ENCODE data around the gene CEP72. TPM values are rescaled to one million over a fixed set of nuclear protein-coding genes. Genes with fewer than 3 reads are reported as not detected.

CEP72 gene
- total and polyA plus RNA-seq, 2 of the 13 experiments (the other 11 are each of a cell fraction or from before 2014, with no cell fraction given) = 3.4 to 9.4 TPM

DNA sequence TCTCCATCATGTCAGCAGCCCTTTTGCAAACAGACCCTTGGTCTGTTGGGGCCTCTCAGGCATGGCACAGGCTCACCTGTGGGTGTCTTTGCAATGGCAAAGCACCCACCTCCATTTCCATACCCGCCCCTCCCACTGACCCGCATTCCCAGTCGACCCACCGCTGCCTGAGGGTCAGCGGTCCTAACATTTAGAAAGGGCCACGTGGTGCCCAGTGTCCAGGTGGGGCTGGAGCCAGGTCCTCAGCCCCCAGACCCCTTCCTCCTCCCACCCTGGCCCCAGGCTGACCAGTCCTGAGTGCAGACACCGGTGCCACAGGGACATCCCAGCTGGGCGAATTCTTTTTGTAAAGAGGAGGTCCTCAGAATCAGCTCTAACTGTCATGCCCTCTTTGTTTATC is 43.3 kb upstream of the CEP72 start:
- ATAC-seq = no peak
- no peak overlapping the region for H3K9ac ChIP-seq (ENCODE audit: insufficient read depth, low read depth, low read length)
- H3K27me3 ChIP-seq (ENCODE audit: control insufficient read depth in 1 of 2, insufficient read depth in 2 of 2, low read length in 2 of 2) = peaks cover 10 to 71% of the 10 kb centered on the region in 2 experiments
- FAIRE-seq = no peak
- no peaks in the 10 kb centered on the region for H3K4me1 ChIP-seq (ENCODE audit: insufficient read depth, low read length)
- no peaks in the 10 kb centered on the region for H3K79me2 ChIP-seq (ENCODE audit: insufficient read depth, low read length)
- BruUV-seq (replicated peaks) = no TSS peak
- no peak overlapping the region for H3K4me2 ChIP-seq (ENCODE audit: low read depth, low read length)
- no peaks in the 10 kb centered on the region for H4K20me1 ChIP-seq (ENCODE audit: insufficient read depth, low read length)
- DNase-seq (ENCODE audit: low spot score) = no peak
- ChIA-PET CTCF (ENCODE audit: low intra/inter-chr PET ratio, low total read pairs) (no interaction called here), POLR2A (no interaction called here)
- intact Hi-C loops (cut with micrococcal nuclease; ENCODE audit: unreplicated experiment) (no loop called here), in situ Hi-C loops (cut with HindIII; ENCODE audit: extremely low pct_ligation_motif_present, low pct_unique_long_range_greater_than_20kb) (no loop called here)
- no peak overlapping the region for H3K27ac ChIP-seq (ENCODE audit: extremely low read length, insufficient read depth, low read length)
- no peak overlapping the region for H3K4me3 ChIP-seq (replicated peaks in 1 of 3; ENCODE audit: insufficient read depth in 1 of 3, low read depth in 2 of 3, low read length in 3 of 3)
- WGBS (ENCODE audit: low lambda C conversion rate) = 43% methylated on average over 6 of the region's 8 CpGs
- no peak overlapping the region for H2AFZ ChIP-seq (ENCODE audit: low read length)
- H3K9me3 ChIP-seq (ENCODE audit: low read length) = no peaks in the 10 kb centered on the region
- TF ChIP-seq ZBTB3 (CRISPR knock-in tag; IDR thresholded peaks at IDR 0.05; ENCODE audit: borderline replicate concordance, low read depth) (no peak), PTBP1 (IDR thresholded peaks at IDR 0.05; ENCODE audit: low read depth, low read length, poor library complexity, severe bottlenecking) (no peak), ZNF614 (CRISPR knock-in tag; IDR thresholded peaks at IDR 0.05; ENCODE audit: borderline replicate concordance) (no peak), YEATS4 (CRISPR knock-in tag; IDR thresholded peaks at IDR 0.05; ENCODE audit: borderline replicate concordance) (no peak), MATR3 (CRISPR knock-in tag; IDR thresholded peaks at IDR 0.05) (no peak), RBAK (CRISPR knock-in tag; IDR thresholded peaks at IDR 0.05) (no peak), TBP (CRISPR knock-in tag; IDR thresholded peaks at IDR 0.05) (no peak), HINFP (CRISPR knock-in tag; IDR thresholded peaks at IDR 0.05; ENCODE audit: low read depth) (no peak), SRSF9 (IDR thresholded peaks at IDR 0.05; ENCODE audit: borderline replicate concordance, insufficient read depth, low read depth, low read length, poor library complexity, severe bottlenecking) (no peak), SETDB1 (CRISPR knock-in tag; IDR thresholded peaks at IDR 0.05; ENCODE audit: borderline replicate concordance) (no peak), ELF1 (CRISPR knock-in tag; IDR thresholded peaks at IDR 0.05) (no peak), SNAPC5 (CRISPR knock-in tag; IDR thresholded peaks at IDR 0.05; ENCODE audit: borderline replicate concordance) (no peak)
- TF ChIP-seq, protein P1, sequence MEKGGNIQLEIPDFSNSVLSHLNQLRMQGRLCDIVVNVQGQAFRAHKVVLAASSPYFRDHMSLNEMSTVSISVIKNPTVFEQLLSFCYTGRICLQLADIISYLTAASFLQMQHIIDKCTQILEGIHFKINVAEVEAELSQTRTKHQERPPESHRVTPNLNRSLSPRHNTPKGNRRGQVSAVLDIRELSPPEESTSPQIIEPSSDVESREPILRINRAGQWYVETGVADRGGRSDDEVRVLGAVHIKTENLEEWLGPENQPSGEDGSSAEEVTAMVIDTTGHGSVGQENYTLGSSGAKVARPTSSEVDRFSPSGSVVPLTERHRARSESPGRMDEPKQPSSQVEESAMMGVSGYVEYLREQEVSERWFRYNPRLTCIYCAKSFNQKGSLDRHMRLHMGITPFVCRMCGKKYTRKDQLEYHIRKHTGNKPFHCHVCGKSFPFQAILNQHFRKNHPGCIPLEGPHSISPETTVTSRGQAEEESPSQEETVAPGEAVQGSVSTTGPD (CRISPR knock-in tag; IDR thresholded peaks at IDR 0.05) = no peak
- no peaks in the 10 kb centered on the region for H3K36me3 ChIP-seq (replicated peaks in 1 of 2; ENCODE audit: control insufficient read depth in 1 of 2, insufficient read depth in 2 of 2, low read length in 2 of 2)

All from HepG2 (cell line).